ENCODE measurements around the gene PMEPA1.

PMEPA1 gene

GRCh38 chr20:57695012-57695411 is 14.8 kb downstream of the PMEPA1 start:
- H3K4me1 Mint-ChIP-seq, result peaks cover 43% of the 10 kb centered on the region
- no peak for TF ChIP-seq CTCF (IDR thresholded peaks at IDR 0.05)
- no peak overlapping the region for H3K4me3 Mint-ChIP-seq
- no peaks in the 10 kb centered on the region for H3K36me3 Mint-ChIP-seq (ENCODE audit: low read depth)
- peaks cover 6% of the 10 kb centered on the region for H3K27me3 Mint-ChIP-seq (ENCODE audit: low read depth, poor library complexity)
- H3K27ac Mint-ChIP-seq, result no peak overlapping the region
- no peak for DNase-seq
- no peaks in the 10 kb centered on the region for H3K9me3 Mint-ChIP-seq

GRCh38 chr20:57694481-57694880 is 15.3 kb downstream of the PMEPA1 start:
- no peak for TF ChIP-seq CTCF (IDR thresholded peaks at IDR 0.05)
- Mint-ChIP-seq H3K4me3 (no peak overlapping the region), H3K4me1 (peaks cover 46% of the 10 kb centered on the region), H3K36me3 (ENCODE audit: low read depth) (no peaks in the 10 kb centered on the region), H3K27ac (no peak overlapping the region), H3K27me3 (ENCODE audit: low read depth, poor library complexity) (peaks cover 5% of the 10 kb centered on the region), H3K9me3 (no peaks in the 10 kb centered on the region)
- DNase-seq, result no peak

GRCh38 chr20:57693670-57694329 is 16.0 kb downstream of the PMEPA1 start:
- Mint-ChIP-seq H3K4me1 (peaks cover 53% of the 10 kb centered on the region), H3K36me3 (ENCODE audit: low read depth) (no peaks in the 10 kb centered on the region), H3K27ac (no peak overlapping the region), H3K9me3 (no peaks in the 10 kb centered on the region), H3K27me3 (ENCODE audit: low read depth, poor library complexity) (no peaks in the 10 kb centered on the region), H3K4me3 (no peak overlapping the region)
- DNase-seq, result no peak
- no peak for TF ChIP-seq CTCF (IDR thresholded peaks at IDR 0.05)

GRCh38 chr20:57693002-57693582 is 16.7 kb downstream of the PMEPA1 start:
- no peaks in the 10 kb centered on the region for H3K9me3 Mint-ChIP-seq
- no peak for DNase-seq
- TF ChIP-seq CTCF (IDR thresholded peaks at IDR 0.05), result no peak
- no peak overlapping the region for H3K4me3 Mint-ChIP-seq
- no peak overlapping the region for H3K27ac Mint-ChIP-seq
- no peaks in the 10 kb centered on the region for H3K27me3 Mint-ChIP-seq (ENCODE audit: low read depth, poor library complexity)
- H3K4me1 Mint-ChIP-seq, result peaks cover 52% of the 10 kb centered on the region
- H3K36me3 Mint-ChIP-seq (ENCODE audit: low read depth), result no peaks in the 10 kb centered on the region

GRCh38 chr20:57692393-57692792 is 17.4 kb downstream of the PMEPA1 start:
- Mint-ChIP-seq H3K4me1 (peaks cover 52% of the 10 kb centered on the region), H3K27me3 (ENCODE audit: low read depth, poor library complexity) (peaks cover under 1% of the 10 kb centered on the region), H3K9me3 (no peaks in the 10 kb centered on the region), H3K4me3 (no peak overlapping the region), H3K27ac (no peak overlapping the region), H3K36me3 (ENCODE audit: low read depth) (no peaks in the 10 kb centered on the region)
- no peak for TF ChIP-seq CTCF (IDR thresholded peaks at IDR 0.05)
- no peak for DNase-seq

GRCh38 chr20:57691699-57692098 is 18.1 kb downstream of the PMEPA1 start:
- Mint-ChIP-seq H3K36me3 (ENCODE audit: low read depth) (no peaks in the 10 kb centered on the region), H3K4me1 (peaks cover 52% of the 10 kb centered on the region), H3K4me3 (no peak overlapping the region), H3K27ac (no peak overlapping the region), H3K27me3 (ENCODE audit: low read depth, poor library complexity) (peaks cover 7% of the 10 kb centered on the region), H3K9me3 (no peaks in the 10 kb centered on the region)
- no peak for DNase-seq
- TF ChIP-seq CTCF (IDR thresholded peaks at IDR 0.05), result no peak
